Tibial nerve (tissue), 4 donors: ENCODE results near the gene GRHL1.

ENCODE experiments used
- CTCF ChIP-seq, 5 experiments: fragments of 200-600 bp in 3 of 5; fragments of 450-650 bp in 2 of 5; sonication (generic) in 3 of 5; IDR thresholded peaks; one replicate each; pipeline ENCODE4 v1.5.1; 2016 to 2019; ENCODE audit warnings: antibody characterized with exemption in 5 of 5, mild to moderate bottlenecking in 3 of 5, moderate library complexity in 2 of 5
- EP300 ChIP-seq, 2 donors: sonication (generic); formaldehyde crosslinking; IDR thresholded peaks; one replicate each; pipeline ENCODE4 v1.6.1; 2017; ENCODE audit warnings: antibody characterized with exemption in 2 of 2, mild to moderate bottlenecking in 1 of 2
- POLR2A ChIP-seq, 2 donors: fragments of 450-650 bp; IDR thresholded peaks; one replicate each; pipeline ENCODE4 v1.6.1; 2017; ENCODE audit warnings: antibody characterized with exemption in 2 of 2, mild to moderate bottlenecking in 2 of 2, moderate library complexity in 2 of 2

- TF ChIP-seq CTCF (IDR thresholded peaks at IDR 0.05) (no peak), POLR2A (IDR thresholded peaks at IDR 0.05) (no peak), EP300 (IDR thresholded peaks at IDR 0.05) (no peak)
These were observed 32.1 kb downstream of the GRHL1 start for GRCh38 chr2:9983401-9984216.
